Psoas muscle (tissue), 8 donors: ENCODE measurements around the gene ESR1. TPM values are rescaled to one million over a fixed set of nuclear protein-coding genes. Genes with fewer than 3 reads are reported as not detected.

Experiments
- ATAC-seq, 4 donors: fragments of 200-7000 bp; cut with Tn5 transposase; one replicate each; pipeline ENCODE4 v1.9.1; 2020; ENCODE audit warnings: moderate library complexity in 3 of 4, mild to moderate bottlenecking in 2 of 4
- DNase-seq, 2 donors: peaks; one replicate each; pipeline ENCODE4 v3.0.0-alpha.2; 2020
- H3K27ac ChIP-seq: fragments of 200-600 bp; one replicate; pipeline ENCODE4 v1.8.0; 2022
- H3K27me3 ChIP-seq, 3 donors: fragments of 200-600 bp in 1 of 3; one replicate each; pipeline versions ENCODE4 v1.6.1 to v1.8.0; 2013 to 2022; ENCODE audit warnings: low read length in 2 of 3, mild to moderate bottlenecking in 2 of 3, moderate library complexity in 1 of 3; ENCODE audit not compliant: insufficient read depth in 3 of 3
- H3K36me3 ChIP-seq, 2 donors: fragments of 200-600 bp in 1 of 2; one replicate each; pipeline versions ENCODE4 v1.6.1 to v1.8.0; 2013 to 2022; ENCODE audit warnings: low read depth in 1 of 2, mild to moderate bottlenecking in 1 of 2, moderate library complexity in 1 of 2; ENCODE audit not compliant: insufficient read depth in 1 of 2
- H3K4me1 ChIP-seq: fragments of 200-600 bp; one replicate; pipeline ENCODE4 v1.8.0; 2022
- H3K4me3 ChIP-seq: fragments of 200-600 bp; one replicate; pipeline ENCODE4 v1.8.0; 2022; ENCODE audit warnings: mild to moderate bottlenecking
- H3K9me3 ChIP-seq: fragments of 200-600 bp; one replicate; pipeline ENCODE4 v1.8.0; 2022
- CTCF ChIP-seq: fragments of 200-600 bp; IDR thresholded peaks from one replicate; pipeline ENCODE4 v1.8.0; 2022; ENCODE audit warnings: antibody characterized with exemption
- WGBS, 3 donors: extraction: QIAGEN DNeasy Blood & Tissue Kit; methylation state at CpG; one replicate each; pipeline versions ENCODE4 v1.1.6 to v1.1.7; 2013; 5-methylcytosine and 5-hydroxymethylcytosine counted together
- intact Hi-C, 2 donors: fragments of 100-400 bp; cut with DNase I; formaldehyde crosslinking; loops; one replicate each; pipeline versions ENCODE4 v1.11.0 to v1.14.2; 2022
- polyA plus RNA-seq, 3 donors: library from polyadenylated mRNA; stranded (reverse); fragments of 200-250 nt; gene quantifications; one replicate each; pipeline ENCODE4 v1.2.3, GENCODE V29; 2013
- total RNA-seq, 4 donors: library from RNA; stranded (reverse); fragmentation: NEBNext Ultra II Directional in 2 of 4; extraction: Animal tissue kit (Norgen Biotek cat#: 25700) in 2 of 4; gene quantifications; one replicate each; pipeline versions ENCODE4 v1.2.1 to v1.2.4, GENCODE V29; 2021 to 2023
- donor health status: healthy with polysubstance abuse.
- donor health status: DM: no; HTN: no; CAD: no; lungs with moderate emphysema.
- donor health status: Bipolar disorder and iron deficiency.
- donor health status: healthy.
- donor health status: DM: yes; HTN: yes; CAD: no.
- donor health status: DM: no; HTN: no; CAD: no.
- donor health status: DM: no; HTN: no; CAD: no.
- donor health status: DM: yes; HTN: yes; CAD: no.

ESR1 gene
- total and polyA plus RNA-seq, 7 donors: 0.42 to 4.4 (median 1.5) TPM

GRCh38 chr6:152127432-152128165 is 320.1 kb downstream of the ESR1 start:
- Histone ChIP-seq H3K4me3 (no peak overlapping the region), H3K4me1 (peaks cover 17% of the 10 kb centered on the region), H3K27ac (peak overlapping the region; percentile 25), H3K27me3 (no peaks in the 10 kb centered on the region), H3K9me3 (no peaks in the 10 kb centered on the region), H3K36me3 (peaks cover 7 to 63% of the 10 kb centered on the region in 2 donors)
- TF ChIP-seq CTCF: no peak
- no peak for DNase-seq
- intact Hi-C loops: loop anchor here in 1 of 2 donors (10.0 kb wide), 1 partner anchor 433 kb away; no protein-coding TSS in a partner anchor
- WGBS, 3 donors: 55 to 73% (median 57%) methylated on average over 8 of the region's 8 CpGs
- no peak for ATAC-seq

DNA sequence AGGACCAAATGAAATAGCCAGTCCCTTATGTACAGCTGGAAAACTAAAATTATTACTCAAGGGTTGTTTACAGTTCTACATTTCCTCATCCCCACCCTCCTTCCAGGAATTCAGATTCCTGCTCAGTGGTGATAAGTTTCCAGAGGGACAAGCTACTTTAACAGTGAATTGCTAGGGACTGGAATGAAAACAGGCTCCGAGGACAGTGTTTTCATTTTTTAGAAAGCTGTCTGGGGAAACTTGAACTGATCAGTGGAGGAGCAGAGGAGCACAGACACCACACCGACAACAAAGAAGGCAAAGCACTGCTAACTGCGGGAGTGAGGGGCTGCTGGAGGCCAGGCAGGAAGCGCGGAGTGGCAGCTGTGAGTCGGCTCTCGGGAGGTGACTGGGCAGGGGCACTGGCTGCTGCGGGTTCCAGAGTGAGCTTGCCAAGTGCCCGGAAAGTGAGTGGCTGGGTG is 322.2 kb downstream of the ESR1 start:
- Histone ChIP-seq H3K27me3 (no peaks in the 10 kb centered on the region), H3K36me3 (peaks cover 7 to 72% of the 10 kb centered on the region in 2 donors), H3K9me3 (no peaks in the 10 kb centered on the region), H3K27ac (peak overlapping the region; percentile 72), H3K4me1 (peaks cover 12% of the 10 kb centered on the region), H3K4me3 (peak overlapping the region; percentile 54)
- ATAC-seq: peak in 3 of 4 donors; percentile 50 to 63 (median 58)
- intact Hi-C loops: loop anchor here (5.0 to 10.0 kb wide), 2 partner anchors 435 to 452 kb away; no protein-coding TSS in a partner anchor
- 22 to 36% (median 29%) methylated on average over 9 of the region's 9 CpGs for WGBS, 3 donors
- no peak for DNase-seq
- TF ChIP-seq CTCF: no peak

- no peak for DNase-seq
- intact Hi-C loops: loop anchor here in 1 of 2 donors (5.0 kb wide), 1 partner anchor 453 kb away; no protein-coding TSS in a partner anchor
- Histone ChIP-seq H3K4me3 (peak overlapping the region; percentile 54), H3K9me3 (no peaks in the 10 kb centered on the region), H3K27me3 (no peaks in the 10 kb centered on the region), H3K36me3 (peaks cover 7 to 79% of the 10 kb centered on the region in 2 donors), H3K4me1 (peaks cover 12% of the 10 kb centered on the region), H3K27ac (peak overlapping the region; percentile 72)
- peak in 3 of 4 donors; percentile 40 to 55 (median 42) for ATAC-seq
- TF ChIP-seq CTCF: no peak
- 36 to 47% (median 45%) methylated on average over 2 of the region's 2 CpGs for WGBS, 3 donors
Measured at GRCh38 chr6:152130441-152130840, 323.0 kb downstream of the ESR1 start.

GRCh38 chr6:152135755-152136448 is 328.4 kb downstream of the ESR1 start:
- Histone ChIP-seq H3K27me3 (no peaks in the 10 kb centered on the region), H3K27ac (no peak overlapping the region), H3K9me3 (no peaks in the 10 kb centered on the region), H3K4me1 (no peaks in the 10 kb centered on the region), H3K36me3 (peaks cover 12 to 97% of the 10 kb centered on the region in 2 donors), H3K4me3 (no peak overlapping the region)
- WGBS, 3 donors: 90 to 95% (median 91%) methylated on average over 8 of the region's 8 CpGs
- DNase-seq (no peak), ATAC-seq (no peak)
- intact Hi-C loops: no loop called here
- no peak for TF ChIP-seq CTCF
